Measurements from ENCODE around the gene TRIM47. TPM values are rescaled to one million over a fixed set of nuclear protein-coding genes. Genes with fewer than 3 reads are reported as not detected.
"Not testable (repeated sequence)": the region's sequence is repeated elsewhere in the genome, so short reads cannot be mapped to it uniquely, and the experiment has no call there.

Gene TRIM47
- total and polyA plus RNA-seq, 9 donors = 7.2 to 38.3 (median 17.3) TPM

DNA sequence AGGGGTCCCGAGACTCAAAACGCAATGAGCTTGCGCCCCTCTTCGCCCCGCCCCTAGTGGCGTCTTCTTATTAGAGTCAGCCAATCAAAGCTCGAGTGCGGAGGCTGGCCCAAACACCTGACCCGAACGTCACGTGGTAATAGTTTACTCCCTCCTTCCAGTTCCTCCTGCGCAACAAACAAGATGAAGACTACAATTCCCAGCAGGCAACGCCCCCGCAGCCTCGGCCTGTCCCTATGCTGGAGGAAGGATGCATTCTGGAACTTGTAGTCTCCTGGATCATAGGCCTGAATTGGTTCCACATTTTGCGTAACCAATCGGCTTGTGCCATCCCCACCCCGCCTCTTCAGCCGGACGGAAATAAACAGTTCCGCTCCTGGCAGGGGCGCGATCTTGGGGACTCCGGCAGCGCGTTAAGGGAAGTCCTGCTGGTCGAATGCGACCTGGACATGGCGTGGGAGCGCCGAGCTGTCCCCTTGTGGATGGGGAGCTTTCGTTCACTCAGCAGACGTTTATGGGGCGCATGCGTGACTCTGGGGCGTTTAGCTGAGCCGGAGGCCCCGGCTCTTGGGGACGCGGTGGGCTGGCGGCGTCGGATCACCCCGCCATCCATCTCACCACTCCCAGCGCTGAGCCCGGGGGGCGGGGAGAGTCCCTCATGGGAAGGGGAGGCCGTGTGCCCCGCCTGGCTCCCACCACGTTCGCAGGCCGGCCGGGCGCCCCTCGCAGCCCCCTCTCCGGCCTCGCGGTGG lies 22.9 kb downstream of the TRIM47 start, which contains the start of gene WBP2:
Gene WBP2, minus strand, starts transcription at position 26 of the 752 bp plus-strand sequence. CDS start 38 bp downstream, outside the sequence.
- peak within 1 kb of the TSS; percentile 96 to 97 for H3K27ac ChIP-seq
- 0% methylated on average over 47 to 58 of the region's 58 CpGs for WGBS, 3 donors
- H3K4me3 ChIP-seq = peak within 1 kb of the TSS; percentile 74
- TF ChIP-seq, protein P1, sequence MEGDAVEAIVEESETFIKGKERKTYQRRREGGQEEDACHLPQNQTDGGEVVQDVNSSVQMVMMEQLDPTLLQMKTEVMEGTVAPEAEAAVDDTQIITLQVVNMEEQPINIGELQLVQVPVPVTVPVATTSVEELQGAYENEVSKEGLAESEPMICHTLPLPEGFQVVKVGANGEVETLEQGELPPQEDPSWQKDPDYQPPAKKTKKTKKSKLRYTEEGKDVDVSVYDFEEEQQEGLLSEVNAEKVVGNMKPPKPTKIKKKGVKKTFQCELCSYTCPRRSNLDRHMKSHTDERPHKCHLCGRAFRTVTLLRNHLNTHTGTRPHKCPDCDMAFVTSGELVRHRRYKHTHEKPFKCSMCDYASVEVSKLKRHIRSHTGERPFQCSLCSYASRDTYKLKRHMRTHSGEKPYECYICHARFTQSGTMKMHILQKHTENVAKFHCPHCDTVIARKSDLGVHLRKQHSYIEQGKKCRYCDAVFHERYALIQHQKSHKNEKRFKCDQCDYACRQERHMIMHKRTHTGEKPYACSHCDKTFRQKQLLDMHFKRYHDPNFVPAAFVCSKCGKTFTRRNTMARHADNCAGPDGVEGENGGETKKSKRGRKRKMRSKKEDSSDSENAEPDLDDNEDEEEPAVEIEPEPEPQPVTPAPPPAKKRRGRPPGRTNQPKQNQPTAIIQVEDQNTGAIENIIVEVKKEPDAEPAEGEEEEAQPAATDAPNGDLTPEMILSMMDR (IDR thresholded peaks at IDR 0.05) = peak in 2 of 3 donors; percentile 74 to 84
- TF ChIP-seq POLR2A (IDR thresholded peaks at IDR 0.05) (peak; percentile 94), EP300 (IDR thresholded peaks at IDR 0.05) (peak; percentile 93)
- no peaks in the 10 kb centered on the region for H3K27me3 ChIP-seq
- H3K9me3 ChIP-seq = no peaks in the 10 kb centered on the region
- peaks cover 2% of the 10 kb centered on the region for H3K4me1 ChIP-seq (ENCODE audit: insufficient read depth)
- DNase-seq = peak; percentile 97 to 99 (median 98)
- H3K36me3 ChIP-seq = no peaks in the 10 kb centered on the region
- intact Hi-C loops (cut with DNase I) = loop anchor here in 2 of 4 donors (2.0 to 5.0 kb wide), 2 partner anchors 21 to 42 kb away; partner anchors contain the start of gene TRIM65 (in 1 of the 2)

DNA sequence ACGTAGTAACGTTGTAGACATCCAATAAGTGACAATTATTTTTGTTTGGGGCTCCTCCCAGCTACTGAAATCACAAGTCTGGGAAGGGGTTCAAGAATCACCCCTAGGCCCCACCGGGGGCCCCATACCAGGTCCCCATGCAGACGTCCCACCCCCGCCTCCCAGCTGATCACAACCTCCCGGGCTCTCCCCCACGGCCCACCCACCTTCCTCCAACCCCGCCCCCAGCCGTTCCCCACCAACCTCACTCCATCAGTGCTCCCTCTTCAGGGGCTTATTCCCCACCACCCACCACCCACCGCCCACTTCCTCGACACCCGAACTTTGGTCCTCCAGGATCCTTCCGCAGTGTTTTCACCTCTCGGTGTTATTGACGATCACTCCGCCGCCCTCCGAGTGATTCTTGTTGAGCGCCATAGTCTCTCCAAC lies 23.5 kb downstream of the TRIM47 start:
- H3K27me3 ChIP-seq = no peaks in the 10 kb centered on the region
- H3K4me1 ChIP-seq (ENCODE audit: insufficient read depth) = peaks cover 2% of the 10 kb centered on the region
- TF ChIP-seq, protein P1 (IDR thresholded peaks at IDR 0.05) = peak in 1 of 3 donors; percentile 28
- TF ChIP-seq POLR2A (IDR thresholded peaks at IDR 0.05) = no peak
- no peak for DNase-seq
- H3K36me3 ChIP-seq = no peaks in the 10 kb centered on the region
- 0 to 1% (median 0%) methylated on average over 19 of the region's 19 CpGs for WGBS, 3 donors
- intact Hi-C loops (cut with DNase I) = loop anchor here in 1 of 4 donors (5.0 kb wide), 1 partner anchor 42 kb away; the partner anchor contains the start of gene TRIM65
- H3K4me3 ChIP-seq = peak overlapping the region; percentile 74
- H3K27ac ChIP-seq = peak overlapping the region; percentile 81 to 89
- H3K9me3 ChIP-seq = no peaks in the 10 kb centered on the region

DNA sequence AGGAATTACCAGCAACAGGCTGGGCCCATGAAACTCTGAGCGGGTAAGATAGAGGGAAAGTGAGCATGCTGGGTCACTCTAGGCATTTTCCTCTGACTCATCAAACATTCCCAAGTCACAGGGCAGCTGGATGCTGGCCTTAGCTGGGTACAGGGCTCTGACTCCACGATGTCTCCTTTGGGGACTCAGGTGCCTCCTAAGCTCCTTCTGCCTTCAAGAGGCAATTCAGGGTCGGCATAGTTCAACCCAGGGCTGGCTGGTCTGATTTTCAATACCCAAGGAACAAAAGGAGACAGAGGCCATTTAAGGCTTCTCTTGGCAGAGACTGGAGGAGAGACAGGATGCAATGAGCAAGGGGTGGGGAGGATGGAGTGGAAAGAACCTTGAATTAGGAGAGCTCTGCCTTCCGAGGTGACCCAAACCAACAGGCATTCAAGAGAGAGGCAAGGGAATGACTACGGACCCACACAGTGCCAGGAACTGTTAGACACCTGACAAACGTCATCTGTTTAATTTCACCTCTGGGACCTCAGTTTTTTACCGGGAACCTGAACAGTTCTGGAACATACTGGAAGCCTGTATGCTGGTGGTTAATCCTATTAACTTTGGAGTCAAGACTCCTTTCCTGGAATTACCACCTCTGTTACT lies 24.2 kb downstream of the TRIM47 start:
- 15 to 19% (median 18%) methylated on average over 7 of the region's 7 CpGs for WGBS, 3 donors
- Histone ChIP-seq H3K27ac (peak overlapping the region; percentile 81 to 89), H3K9me3 (no peaks in the 10 kb centered on the region), H3K27me3 (no peaks in the 10 kb centered on the region), H3K36me3 (no peaks in the 10 kb centered on the region), H3K4me1 (ENCODE audit: insufficient read depth) (peaks cover 8% of the 10 kb centered on the region), H3K4me3 (peak overlapping the region; percentile 74)
- TF ChIP-seq EP300 (IDR thresholded peaks at IDR 0.05) = no peak
- TF ChIP-seq, protein P1 (IDR thresholded peaks at IDR 0.05) = no peak
- no peak for TF ChIP-seq POLR2A (IDR thresholded peaks at IDR 0.05)
- peak in 1 of 5 donors; percentile 58 for DNase-seq
- intact Hi-C loops (cut with DNase I) = no loop called here

DNA sequence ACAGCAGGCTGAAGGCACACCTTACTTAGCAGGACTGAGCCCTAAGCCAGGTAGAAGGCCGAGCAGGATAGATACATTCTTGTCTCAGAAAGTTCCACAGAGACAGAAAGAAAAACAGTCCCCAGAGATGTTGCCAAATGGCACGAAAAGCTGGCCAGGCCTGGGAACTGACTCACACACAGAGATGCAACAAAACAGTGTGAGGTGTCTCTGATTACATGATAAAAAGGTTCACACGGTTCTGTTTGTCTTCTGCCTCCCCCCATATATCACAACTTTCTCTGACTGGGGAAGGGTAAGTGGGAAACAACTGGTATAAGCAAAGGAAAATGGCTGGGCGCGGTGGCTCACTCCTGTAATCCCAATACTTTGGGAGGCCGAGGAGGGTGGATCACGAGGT lies 24.9 kb downstream of the TRIM47 start:
- H3K36me3 ChIP-seq = no peaks in the 10 kb centered on the region
- no peak overlapping the region for H3K4me3 ChIP-seq
- H3K4me1 ChIP-seq (ENCODE audit: insufficient read depth) = peaks cover 9% of the 10 kb centered on the region
- intact Hi-C loops (cut with DNase I) = no loop called here
- H3K27ac ChIP-seq = no peak overlapping the region
- TF ChIP-seq, protein P1 (IDR thresholded peaks at IDR 0.05) = no peak
- no peak for TF ChIP-seq EP300 (IDR thresholded peaks at IDR 0.05)
- TF ChIP-seq POLR2A (IDR thresholded peaks at IDR 0.05) = no peak
- H3K9me3 ChIP-seq = no peaks in the 10 kb centered on the region
- DNase-seq = no peak
- 67 to 73% (median 69%) methylated on average over 7 of the region's 7 CpGs for WGBS, 3 donors
- H3K27me3 ChIP-seq = no peaks in the 10 kb centered on the region

DNA sequence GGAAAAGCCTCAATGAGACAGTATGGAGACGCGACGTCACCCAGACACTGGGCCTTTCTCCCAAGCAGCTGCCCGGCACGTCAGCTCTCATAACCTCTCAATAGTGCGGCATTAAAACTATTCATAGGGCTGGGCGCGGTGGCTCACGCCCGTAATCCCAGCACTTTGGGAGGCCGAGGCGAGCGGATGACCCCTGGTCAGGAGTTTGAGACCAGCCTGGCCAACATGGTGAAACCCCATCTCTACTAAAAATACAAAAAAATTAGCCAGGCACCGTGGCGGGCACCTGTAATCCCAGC lies 26.7 kb downstream of the TRIM47 start:
- H3K4me1 ChIP-seq (ENCODE audit: insufficient read depth); H3K4me3 ChIP-seq; H3K36me3 ChIP-seq; H3K27ac ChIP-seq; DNase-seq; intact Hi-C loops (cut with DNase I); H3K9me3 ChIP-seq; H3K27me3 ChIP-seq: not testable (repeated sequence)
- WGBS, 3 donors = 89 to 91% (median 91%) methylated on average over 15 of the region's 15 CpGs

All from ovary (tissue), 9 donors.